HCT116 (cell line): ENCODE results near the gene MUSK. TPM values are rescaled to one million over a fixed set of nuclear protein-coding genes. Genes with fewer than 3 reads are reported as not detected.

Experiments
- ATAC-seq: fragments of 200-7000 bp; cut with Tn5 transposase; 2 replicates; pipeline ENCODE4 v1.9.1; 2020; ENCODE audit warnings: mild to moderate bottlenecking, moderate library complexity
- BruUV-seq: library from RNA; stranded (reverse); fragments of 400-500 nt; replicated peaks from 2 replicates; lab custom pipeline; 2021; lab: Mats Ljungman, UMichigan
- CTCF ChIA-PET: fragments of 300-600 bp; sonication (Branson Sonifier 250); formaldehyde crosslinking; loops from one replicate; lab custom pipeline; 2021; ENCODE audit warnings: antibody characterized with exemption; lab: Charles Lee
- POLR2A ChIA-PET: fragments of 300-600, 350-600 bp; sonication (Branson Sonifier 250); formaldehyde crosslinking; loops from one replicate; lab custom pipeline; 2021; ENCODE audit warnings: antibody characterized with exemption; lab: Charles Lee
- RAD21 ChIA-PET, 2 experiments: fragments of 300-600 bp; sonication (Branson Sonifier 250); formaldehyde crosslinking; loops; one replicate each; lab custom pipeline; 2023; ENCODE audit warnings: low total read pairs in 2 of 2; ENCODE audit not compliant: uncharacterized antibody in 2 of 2, unreplicated experiment in 2 of 2, low non-redundant PET in 1 of 2; lab: Charles Lee
- DNase-seq: peaks from one replicate; pipeline ENCODE4 v3.0.0-alpha.2; 2010; ENCODE audit warnings: low read depth, low spot score
- H2AFZ ChIP-seq: fragments of 200-600 bp; shearing (Covaris generic), sonication (generic); 2 replicates; pipeline ENCODE4 v1.6.1; 2017; ENCODE audit warnings: low read depth, mixed run types, mixed read lengths, antibody characterized with exemption, low read length; ENCODE audit not compliant: poor library complexity, severe bottlenecking
- H3K27ac ChIP-seq: 2 replicates; pipeline ENCODE4 v1.5.1; 2012; ENCODE audit warnings: low read depth, low read length
- H3K27me3 ChIP-seq: fragments of 200-600 bp; sonication (generic); 2 replicates; pipeline ENCODE4 v1.6.1; 2016; ENCODE audit warnings: mixed run types, low read length, mixed read lengths; ENCODE audit not compliant: insufficient read depth
- H3K36me3 ChIP-seq, 2 experiments: fragments of 200-500 bp in 1 of 2; fragments of 200-600 bp in 1 of 2; sonication (Bioruptor generic) in 1 of 2; sonication (generic) in 1 of 2; 2 replicates each; pipeline versions ENCODE4 v1.5.1 to v1.6.1; 2014 to 2016; ENCODE audit warnings: low read length in 2 of 2, inconsistent platforms in 1 of 2, mixed read lengths in 1 of 2, mixed run types in 1 of 2; ENCODE audit not compliant: insufficient read depth in 2 of 2, control insufficient read depth in 1 of 2
- H3K4me1 ChIP-seq, 2 experiments: fragments of 200-600 bp in 1 of 2; sonication (generic) in 1 of 2; 2 replicates each; pipeline versions ENCODE4 v1.5.1 to v1.6.1; 2012 to 2017; ENCODE audit warnings: low read length in 2 of 2, inconsistent platforms in 1 of 2, mild to moderate bottlenecking in 1 of 2, mixed read lengths in 1 of 2, mixed run types in 1 of 2, moderate library complexity in 1 of 2; ENCODE audit not compliant: insufficient read depth in 2 of 2, control insufficient read depth in 1 of 2
- H3K4me2 ChIP-seq: fragments of 200-600 bp; sonication (generic); 2 replicates; pipeline ENCODE4 v1.6.1; 2017; ENCODE audit warnings: mixed run types, low read length, mixed read lengths
- H3K4me3 ChIP-seq, 2 experiments: fragments of 200-600 bp in 1 of 2; sonication (generic) in 1 of 2; replicated peaks in 1 of 2; 2 replicates each; pipeline ENCODE4 v1.5.1; 2011 to 2016; ENCODE audit warnings: low read length in 2 of 2, control low read depth in 1 of 2, low read depth in 1 of 2, mild to moderate bottlenecking in 1 of 2, mixed read lengths in 1 of 2, mixed run types in 1 of 2
- H3K79me2 ChIP-seq: fragments of 200-600 bp; sonication (generic); 2 replicates; pipeline ENCODE4 v1.6.1; 2017; ENCODE audit warnings: mild to moderate bottlenecking, mixed run types, low read length, moderate library complexity, mixed read lengths; ENCODE audit not compliant: insufficient read depth
- H3K9ac ChIP-seq: fragments of 200-600 bp; sonication (generic); 2 replicates; pipeline ENCODE4 v1.6.1; 2016; ENCODE audit warnings: low read length, mixed read lengths
- H3K9me2 ChIP-seq: fragments of 200-600 bp; sonication (generic), shearing (Covaris generic); 2 replicates; pipeline ENCODE4 v1.6.1; 2017; ENCODE audit warnings: mixed run types, mild to moderate bottlenecking, moderate library complexity; ENCODE audit not compliant: insufficient read depth
- H3K9me3 ChIP-seq, 2 experiments: fragments of 200-500 bp in 1 of 2; fragments of 200-600 bp in 1 of 2; sonication (Bioruptor generic) in 1 of 2; sonication (generic) in 1 of 2; 2 replicates each; pipeline ENCODE4 v1.6.1; 2014 to 2017; ENCODE audit warnings: low read length in 2 of 2, mixed read lengths in 2 of 2, inconsistent platforms in 1 of 2, low read depth in 1 of 2, mild to moderate bottlenecking in 1 of 2, mixed run types in 1 of 2, moderate library complexity in 1 of 2; ENCODE audit not compliant: control insufficient read depth in 1 of 2, insufficient read depth in 1 of 2
- H4K20me1 ChIP-seq: fragments of 200-600 bp; sonication (generic), shearing (Covaris generic); 2 replicates; pipeline ENCODE4 v1.6.1; 2017; ENCODE audit warnings: mixed run types, mild to moderate bottlenecking, moderate library complexity; ENCODE audit not compliant: insufficient read depth
- ATF3 ChIP-seq: IDR thresholded peaks from 2 replicates; pipeline ENCODE4 v1.6.1; 2012
- CBX3 ChIP-seq: IDR thresholded peaks from 2 replicates; pipeline ENCODE4 v1.6.1; 2012; ENCODE audit warnings: low read depth
- CEBPB ChIP-seq: IDR thresholded peaks from 2 replicates; pipeline ENCODE4 v1.6.1; 2012; ENCODE audit warnings: low read depth
- CTCF ChIP-seq, 3 experiments: fragments of 200-600 bp in 1 of 3; sonication (generic) in 1 of 3; IDR thresholded peaks in 2 of 3; conservative IDR thresholded peaks in 1 of 3; 2 replicates each; pipeline ENCODE4 v1.5.1; 2012 to 2017; ENCODE audit warnings: low read depth in 2 of 3, low read length in 2 of 3, antibody characterized with exemption in 1 of 3, borderline replicate concordance in 1 of 3, control low read depth in 1 of 3, mild to moderate bottlenecking in 1 of 3, mixed read lengths in 1 of 3, mixed run types in 1 of 3, moderate library complexity in 1 of 3; ENCODE audit not compliant: insufficient read depth in 1 of 3
- EGR1 ChIP-seq: IDR thresholded peaks from 2 replicates; pipeline ENCODE4 v1.6.1; 2012; ENCODE audit warnings: low read depth
- ELF1 ChIP-seq: IDR thresholded peaks from 2 replicates; pipeline ENCODE4 v1.6.1; 2012; ENCODE audit warnings: low read depth, borderline replicate concordance
- EZH2 ChIP-seq: fragments of 200-600 bp; sonication (generic); IDR thresholded peaks from 2 replicates; pipeline ENCODE4 v1.6.1; 2017; ENCODE audit warnings: antibody characterized with exemption, mixed run types
- EZH2phosphoT487 ChIP-seq: fragments of 200-600 bp; IDR thresholded peaks from 2 replicates; pipeline ENCODE4 v1.6.1; 2018; ENCODE audit warnings: antibody characterized with exemption, borderline replicate concordance
- JUND ChIP-seq: IDR thresholded peaks from 2 replicates; pipeline ENCODE4 v1.6.1; 2012
- MAX ChIP-seq: IDR thresholded peaks from 2 replicates; pipeline ENCODE4 v1.6.1; 2012
- POLR2A ChIP-seq: IDR thresholded peaks from 2 replicates; pipeline ENCODE4 v1.7.0; 2011; ENCODE audit warnings: borderline replicate concordance; ENCODE audit not compliant: insufficient read depth, insufficient read length; ENCODE audit errors: extremely low read depth
- POLR2AphosphoS5 ChIP-seq: IDR thresholded peaks from 2 replicates; pipeline ENCODE4 v1.6.1; 2011; ENCODE audit warnings: mild to moderate bottlenecking, low read depth, low read length, moderate library complexity
- RAD21 ChIP-seq: IDR thresholded peaks from 2 replicates; pipeline ENCODE4 v1.6.1; 2012; ENCODE audit warnings: low read depth, mild to moderate bottlenecking
- REST ChIP-seq: IDR thresholded peaks from 2 replicates; pipeline ENCODE4 v1.6.1; 2012; ENCODE audit warnings: low read depth
- SIN3A ChIP-seq: IDR thresholded peaks from 2 replicates; pipeline ENCODE4 v1.6.1; 2012; ENCODE audit warnings: low read depth
- SRF ChIP-seq: IDR thresholded peaks from 2 replicates; pipeline ENCODE4 v1.6.1; 2012; ENCODE audit warnings: low read depth
- YY1 ChIP-seq: IDR thresholded peaks from 2 replicates; pipeline ENCODE4 v1.6.1; 2011; ENCODE audit warnings: low read length, low read depth, moderate library complexity, mild to moderate bottlenecking; ENCODE audit not compliant: insufficient replicate concordance; ENCODE audit errors: extremely low read depth
- ZBTB33 ChIP-seq: IDR thresholded peaks from 2 replicates; pipeline ENCODE4 v1.6.1; 2011; ENCODE audit warnings: mild to moderate bottlenecking, low read length, moderate library complexity; ENCODE audit not compliant: insufficient replicate concordance; ENCODE audit errors: extremely low read depth
- ZFX ChIP-seq: fragments of 450-650 bp; IDR thresholded peaks from 2 replicates; pipeline ENCODE4 v1.6.1; 2017
- ZNF274 ChIP-seq: fragments of 200-500 bp; sonication (Bioruptor generic); IDR thresholded peaks from 2 replicates; pipeline ENCODE4 v1.6.1; 2014; ENCODE audit warnings: mild to moderate bottlenecking, low read depth, low read length, inconsistent platforms
- intact Hi-C: fragments of 100-400 bp; cut with micrococcal nuclease; formaldehyde crosslinking; loops from 2 replicates; pipeline ENCODE4 v1.10.0; 2022
- total RNA-seq: library from RNA; stranded (reverse); gene quantifications from one replicate; pipeline ENCODE4 v1.2.1, GENCODE V29; 2021; ENCODE audit not compliant: unreplicated experiment

MUSK gene
- total RNA-seq, 1 experiment from 2014 or later = not detected

GRCh38 chr9:110710420-110710819 lies 41.8 kb downstream of the MUSK start:
- ATAC-seq (no peak), DNase-seq (no peak)
- Histone ChIP-seq H3K79me2 (no peaks in the 10 kb centered on the region), H4K20me1 (no peaks in the 10 kb centered on the region), H3K4me2 (no peak overlapping the region), H3K27ac (no peak overlapping the region), H3K36me3 (no peaks in the 10 kb centered on the region), H3K9ac (no peak overlapping the region), H3K4me1 (peaks cover 9 to 14% of the 10 kb centered on the region in 2 experiments; a peak in 3 of 4 replicates), H3K27me3 (no peaks in the 10 kb centered on the region), H3K4me3 (no peak overlapping the region), H3K9me3 (no peaks in the 10 kb centered on the region), H3K9me2 (no peaks in the 10 kb centered on the region), H2AFZ (no peak overlapping the region)
- ChIA-PET CTCF (no interaction called here), RAD21 (interaction anchor here in 1 of 2 experiments (0.6 kb wide), 1 partner anchor 266 kb away, joined by 3 read pairs; no protein-coding TSS in a partner anchor), POLR2A (no interaction called here)
- TF ChIP-seq ATF3 (no peak), SIN3A (no peak), CTCF (IDR thresholded peaks at IDR 0.05 in 2 of 3, conservative IDR thresholded peaks at IDR 0.05 in 1 of 3; ENCODE audit: borderline replicate concordance in 1 of 3, insufficient read depth in 1 of 3, low read depth in 2 of 3, low read length in 2 of 3) (no peak), ELF1 (no peak), POLR2AphosphoS5 (no peak), MAX (no peak), CEBPB (no peak), ZNF274 (no peak), YY1 (no peak), ZFX (no peak), EGR1 (no peak), ZBTB33 (no peak), CBX3 (no peak), RAD21 (no peak), REST (no peak), POLR2A (no peak), EZH2 (no peak), EZH2phosphoT487 (no peak), JUND (no peak), SRF (no peak)
- BruUV-seq = no TSS peak
- intact Hi-C loops = no loop called here
